WTC11 (cell line): Measurements from ENCODE around the gene SARS1. TPM values are rescaled to one million over a fixed set of nuclear protein-coding genes. Genes with fewer than 3 reads are reported as not detected.

Experiments
- ATAC-seq: fragments of 200-7000 bp; cut with Tn5 transposase; 2 replicates; pipeline ENCODE4 v1.10.0; 2021; ENCODE audit warnings: mild to moderate bottlenecking, moderate library complexity
- CTCF ChIA-PET: fragments of 300-600 bp; sonication (Branson Sonifier 250); formaldehyde crosslinking; loops from one replicate; lab custom pipeline; 2021; ENCODE audit warnings: antibody characterized with exemption; lab: Charles Lee
- POLR2A ChIA-PET: fragments of 350-600 bp; sonication (Branson Sonifier 250); formaldehyde crosslinking; loops from one replicate; lab custom pipeline; 2021; ENCODE audit warnings: antibody characterized with exemption; lab: Charles Lee
- DNase-seq: peaks from one replicate; pipeline ENCODE4 v3.0.0; 2021; ENCODE audit warnings: low spot score
- H3K27ac Mint-ChIP-seq: 2 replicates; pipeline ENCODE4 v1.8.0; 2021; ENCODE audit warnings: mixed read lengths
- H3K27me3 Mint-ChIP-seq: 2 replicates; pipeline ENCODE4 v1.8.0; 2021; ENCODE audit warnings: low read depth, mild to moderate bottlenecking, moderate library complexity, mixed read lengths
- H3K36me3 Mint-ChIP-seq: 2 replicates; pipeline ENCODE4 v1.8.0; 2021; ENCODE audit warnings: mixed read lengths
- H3K4me1 Mint-ChIP-seq: 2 replicates; pipeline ENCODE4 v1.8.0; 2022; ENCODE audit warnings: mixed read lengths
- H3K4me3 Mint-ChIP-seq: 2 replicates; pipeline ENCODE4 v1.8.0; 2021; ENCODE audit warnings: mild to moderate bottlenecking, moderate library complexity, mixed read lengths
- H3K9me3 Mint-ChIP-seq: 2 replicates; pipeline ENCODE4 v1.8.0; 2021; ENCODE audit warnings: mixed read lengths
- AFF4 ChIP-seq: sonication (generic); formaldehyde crosslinking; IDR thresholded peaks from 2 replicates; pipeline ENCODE4 v1.8.1; 2023; ENCODE audit warnings: mild to moderate bottlenecking, missing genetic modification reagents, borderline replicate concordance
- AR ChIP-seq: fragments of 250-450 bp; sonication (Bioruptor Pico); IDR thresholded peaks from 2 replicates; pipeline ENCODE4 v1.9.0; 2021; ENCODE audit warnings: mild to moderate bottlenecking
- ATF3 ChIP-seq: sonication (generic); formaldehyde crosslinking; conservative IDR thresholded peaks from 2 replicates; pipeline ENCODE4 v1.8.1; 2022; ENCODE audit warnings: mild to moderate bottlenecking, missing genetic modification reagents
- ATF6 ChIP-seq: sonication (generic); formaldehyde crosslinking; IDR thresholded peaks from 2 replicates; pipeline ENCODE4 v1.8.1; 2023; ENCODE audit warnings: mild to moderate bottlenecking, missing genetic modification reagents
- CREB1 ChIP-seq: sonication (generic); formaldehyde crosslinking; IDR thresholded peaks from 2 replicates; pipeline ENCODE4 v1.8.0; 2023; ENCODE audit warnings: mild to moderate bottlenecking, missing genetic modification reagents
- CTCF ChIP-seq: fragments of 200-600 bp; IDR thresholded peaks from 2 replicates; pipeline ENCODE4 v1.8.0; 2022; ENCODE audit warnings: antibody characterized with exemption
- ERG ChIP-seq: fragments of 250-450 bp; sonication (Bioruptor Pico); IDR thresholded peaks from 2 replicates; pipeline ENCODE4 v1.8.0; 2021; ENCODE audit warnings: mild to moderate bottlenecking
- ESRRA ChIP-seq: sonication (generic); formaldehyde crosslinking; IDR thresholded peaks from 2 replicates; pipeline ENCODE4 v1.8.1; 2022; ENCODE audit warnings: mild to moderate bottlenecking, missing genetic modification reagents, borderline replicate concordance
- IRF1 ChIP-seq: sonication (generic); formaldehyde crosslinking; IDR thresholded peaks from 2 replicates; pipeline ENCODE4 v1.8.0; 2023; ENCODE audit warnings: missing genetic modification reagents
- MXD4 ChIP-seq: fragments of 250-450 bp; sonication (Bioruptor Pico); IDR thresholded peaks from 2 replicates; pipeline ENCODE4 v1.8.0; 2021; ENCODE audit warnings: mild to moderate bottlenecking, moderate library complexity, borderline replicate concordance
- OVOL2 ChIP-seq: fragments of 250-450 bp; sonication (Bioruptor Pico); IDR thresholded peaks from 2 replicates; pipeline ENCODE4 v1.9.0; 2021; ENCODE audit warnings: mild to moderate bottlenecking, borderline replicate concordance
- PRRX2 ChIP-seq: fragments of 250-450 bp; sonication (Bioruptor Pico); IDR thresholded peaks from 2 replicates; pipeline ENCODE4 v1.8.0; 2021; ENCODE audit warnings: mild to moderate bottlenecking
- RORB ChIP-seq: fragments of 250-450 bp; sonication (Bioruptor Pico); IDR thresholded peaks from 2 replicates; pipeline ENCODE4 v1.9.0; 2021; ENCODE audit warnings: mild to moderate bottlenecking
- TEAD1 ChIP-seq: sonication (generic); formaldehyde crosslinking; IDR thresholded peaks from 2 replicates; pipeline ENCODE4 v1.8.0; 2022; ENCODE audit warnings: mild to moderate bottlenecking, missing genetic modification reagents
- ZNF317 ChIP-seq: sonication (generic); formaldehyde crosslinking; IDR thresholded peaks from 2 replicates; pipeline ENCODE4 v1.8.1; 2023; ENCODE audit warnings: low read depth, mild to moderate bottlenecking, moderate library complexity, missing genetic modification reagents, borderline replicate concordance
- ZNF396 ChIP-seq: fragments of 250-450 bp; sonication (Bioruptor Pico); IDR thresholded peaks from 2 replicates; pipeline ENCODE4 v1.8.0; 2021; ENCODE audit warnings: mild to moderate bottlenecking, moderate library complexity, borderline replicate concordance
- ZNF512 ChIP-seq: sonication (generic); formaldehyde crosslinking; IDR thresholded peaks from 2 replicates; pipeline ENCODE4 v1.8.1; 2022; ENCODE audit warnings: missing genetic modification reagents, borderline replicate concordance
- ZNF532 ChIP-seq: fragments of 250-450 bp; sonication (Bioruptor Pico); IDR thresholded peaks from 2 replicates; pipeline ENCODE4 v1.9.0; 2021; ENCODE audit warnings: mild to moderate bottlenecking, borderline replicate concordance
- total RNA-seq: library from RNA; stranded (reverse); gene quantifications from 3 replicates; pipeline ENCODE4 v1.2.3, GENCODE V29; 2021

Gene SARS1
- total RNA-seq, 1 experiment from 2014 or later = 149 TPM

- peaks cover 9% of the 10 kb centered on the region for H3K4me1 Mint-ChIP-seq
- ChIA-PET POLR2A (interaction anchor here (0.7 kb wide), 1 partner anchor 268 kb away, joined by 3 read pairs; no protein-coding TSS in a partner anchor), CTCF (interaction anchor here (0.7 kb wide), 1 partner anchor 390 kb away, joined by 3 read pairs; the partner anchor contains the start of gene GPSM2)
- H3K9me3 Mint-ChIP-seq = no peaks in the 10 kb centered on the region
- ATAC-seq (no peak), DNase-seq (no peak)
- H3K27ac Mint-ChIP-seq = peak overlapping the region; percentile 45; the same call in 1 of the 2 replicates
- H3K27me3 Mint-ChIP-seq = no peaks in the 10 kb centered on the region
- H3K4me3 Mint-ChIP-seq = no peak overlapping the region
- H3K36me3 Mint-ChIP-seq = peaks cover 9% of the 10 kb centered on the region
- no peak for TF ChIP-seq ATF3 (CRISPR knock-in tag)
- TF ChIP-seq ERG (CRISPR knock-in tag) = no peak
- TF ChIP-seq ZNF396 (CRISPR knock-in tag) = no peak
- TF ChIP-seq AFF4 (CRISPR knock-in tag) = no peak
- no peak for TF ChIP-seq IRF1 (CRISPR knock-in tag)
- no peak for TF ChIP-seq RORB
- no peak for TF ChIP-seq ZNF512 (CRISPR knock-in tag)
- TF ChIP-seq PRRX2 (CRISPR knock-in tag) = no peak
- no peak for TF ChIP-seq AR
- TF ChIP-seq ESRRA = no peak
- no peak for TF ChIP-seq MXD4 (CRISPR knock-in tag)
- no peak for TF ChIP-seq CREB1 (CRISPR knock-in tag)
- no peak for TF ChIP-seq OVOL2
- no peak for TF ChIP-seq TEAD1
- no peak for TF ChIP-seq ATF6
- no peak for TF ChIP-seq ZNF317 (CRISPR knock-in tag)
- no peak for TF ChIP-seq CTCF
- no peak for TF ChIP-seq ZNF532 (CRISPR knock-in tag)
Observed at GRCh38 chr1:109266965-109267364, 53.2 kb downstream of the SARS1 start.
